Spleen (tissue), 11 donors: ENCODE data around the gene PTPRN2. TPM values are rescaled to one million over a fixed set of nuclear protein-coding genes. Genes with fewer than 3 reads are reported as not detected.

Source experiments
- DNase-seq: peaks from one replicate; pipeline ENCODE4 v3.0.0-alpha.2; 2020
- H3K27ac ChIP-seq, 8 donors: fragments of 200-600 bp; sonication (generic) in 7 of 8; 1 replicate in 4 of 8; 2 replicates in 4 of 8; pipeline versions ENCODE4 v1.5.0 to v1.8.0; 2016 to 2021; ENCODE audit warnings: inconsistent platforms in 4 of 8, mild to moderate bottlenecking in 4 of 8, moderate library complexity in 1 of 8
- H3K27me3 ChIP-seq, 7 donors: fragments of 200-600 bp; sonication (generic) in 6 of 7; replicated peaks in 1 of 7; 1 replicate in 4 of 7; 2 replicates in 3 of 7; pipeline versions ENCODE4 v1.5.0 to v1.8.0; 2016 to 2021; ENCODE audit warnings: inconsistent platforms in 3 of 7, mild to moderate bottlenecking in 1 of 7
- H3K36me3 ChIP-seq, 6 donors: fragments of 200-600 bp; sonication (generic) in 5 of 6; 1 replicate in 4 of 6; 2 replicates in 2 of 6; pipeline versions ENCODE4 v1.5.0 to v1.8.0; 2016 to 2021; ENCODE audit warnings: inconsistent platforms in 2 of 6
- H3K4me1 ChIP-seq, 6 donors: fragments of 200-600 bp; sonication (generic) in 5 of 6; 1 replicate in 3 of 6; 2 replicates in 3 of 6; pipeline versions ENCODE4 v1.5.0 to v1.8.0; 2016 to 2021; ENCODE audit warnings: inconsistent platforms in 3 of 6
- H3K4me3 ChIP-seq, 8 donors: fragments of 200-600 bp; sonication (generic) in 7 of 8; 1 replicate in 4 of 8; 2 replicates in 4 of 8; pipeline versions ENCODE4 v1.5.0 to v1.8.0; 2016 to 2021; ENCODE audit warnings: inconsistent platforms in 4 of 8, mild to moderate bottlenecking in 4 of 8, moderate library complexity in 2 of 8
- H3K9me3 ChIP-seq, 8 donors: fragments of 200-600 bp; sonication (generic) in 7 of 8; 1 replicate in 4 of 8; 2 replicates in 4 of 8; pipeline versions ENCODE4 v1.5.0 to v1.8.0; 2016 to 2021; ENCODE audit warnings: inconsistent platforms in 4 of 8
- CTCF ChIP-seq, 11 experiments: fragments of 200-600 bp in 7 of 11; fragments of 450-650 bp in 4 of 11; sonication (generic) in 4 of 11; IDR thresholded peaks in 8 of 11; conservative IDR thresholded peaks in 3 of 11; 1 replicate in 7 of 11; 2 replicates in 4 of 11; pipeline versions ENCODE4 v1.4.0 to v1.8.0; 2016 to 2021; ENCODE audit warnings: antibody characterized with exemption in 11 of 11, inconsistent platforms in 4 of 11, mild to moderate bottlenecking in 1 of 11
- POLR2A ChIP-seq, 3 donors: fragments of 450-650 bp; IDR thresholded peaks; one replicate each; pipeline ENCODE4 v1.5.1; 2017; ENCODE audit warnings: antibody characterized with exemption in 3 of 3, mild to moderate bottlenecking in 1 of 3
- POLR2AphosphoS5 ChIP-seq, 3 donors: sonication (generic); formaldehyde crosslinking; IDR thresholded peaks; one replicate each; pipeline ENCODE4 v1.5.1; 2017; ENCODE audit warnings: antibody characterized with exemption in 3 of 3
- WGBS, 5 donors: extraction: QIAGEN DNeasy Blood & Tissue Kit in 3 of 5; methylation state at CpG; one replicate each; pipeline versions ENCODE4 v1.1.5 to v1.1.7; 2013 to 2018; 5-methylcytosine and 5-hydroxymethylcytosine counted together
- intact Hi-C: fragments of 100-400 bp; cut with DNase I; formaldehyde crosslinking; loops from one replicate; pipeline ENCODE4 v1.15.0; 2023; ENCODE audit warnings: low total_unique reads
- polyA plus RNA-seq, 3 donors: library from polyadenylated mRNA; stranded (reverse); fragments of 200-250 nt; gene quantifications; one replicate each; pipeline ENCODE4 v1.2.1, GENCODE V29; 2013
- total RNA-seq, 7 donors: library from RNA; depleted of rRNA in 3 of 7; stranded (reverse); fragments of >200 nt in 3 of 7; fragmentation: NEBNext Ultra II Directional in 4 of 7; extraction: Animal tissue kit (Norgen Biotek cat#: 25700) in 4 of 7; gene quantifications; one replicate each; pipeline versions ENCODE4 v1.1.0 to v1.2.1, GENCODE V29; 2016 to 2021
- donor health status: healthy with polysubstance abuse.
- donor health status: DM: no; HTN: no; CAD: no; lungs with moderate emphysema.
- donor health status: DM: no; HTN: no; CAD: no.
- donor health status: Bipolar disorder and iron deficiency.
- donor health status: healthy.
- donor health status: DM: no; HTN: no; CAD: no.
- donor health status: DM: yes; HTN: yes; CAD: no.

The PTPRN2 gene
- total and polyA plus RNA-seq, 10 donors, result 7.0 to 22.8 (median 16.8) TPM

GRCh38 chr7:158094046-158094445 is 493.6 kb downstream of the PTPRN2 start:
- no peaks in the 10 kb centered on the region for H3K4me1 ChIP-seq
- DNase-seq, result peak; percentile 41
- H3K4me3 ChIP-seq, result no peak overlapping the region
- peaks cover 0 to 7% (median 0%) of the 10 kb centered on the region in 8 donors for H3K9me3 ChIP-seq
- intact Hi-C loops, result no loop called here
- no peaks in the 10 kb centered on the region for H3K36me3 ChIP-seq
- WGBS, 5 donors, result 85 to 95% (median 91%) methylated on average over 10 of the region's 10 CpGs
- TF ChIP-seq CTCF (IDR thresholded peaks at IDR 0.05 in 8 of 11, conservative IDR thresholded peaks at IDR 0.05 in 3 of 11) (no peak), POLR2A (IDR thresholded peaks at IDR 0.05) (no peak), POLR2AphosphoS5 (IDR thresholded peaks at IDR 0.05) (no peak)
- no peak overlapping the region for H3K27ac ChIP-seq
- H3K27me3 ChIP-seq, result peaks cover 0 to 8% (median 0%) of the 10 kb centered on the region in 7 donors

GRCh38 chr7:158093156-158093796 is 494.3 kb downstream of the PTPRN2 start:
- peaks cover 0 to 8% (median 0%) of the 10 kb centered on the region in 7 donors for H3K27me3 ChIP-seq
- no peak overlapping the region for H3K4me3 ChIP-seq
- intact Hi-C loops, result no loop called here
- TF ChIP-seq CTCF (IDR thresholded peaks at IDR 0.05 in 8 of 11, conservative IDR thresholded peaks at IDR 0.05 in 3 of 11) (no peak), POLR2AphosphoS5 (IDR thresholded peaks at IDR 0.05) (no peak), POLR2A (IDR thresholded peaks at IDR 0.05) (no peak)
- WGBS, 5 donors, result 80 to 85% (median 82%) methylated on average over 19 to 20 of the region's 20 CpGs
- peaks cover 0 to 3% (median 0%) of the 10 kb centered on the region in 8 donors for H3K9me3 ChIP-seq
- H3K4me1 ChIP-seq, result no peaks in the 10 kb centered on the region
- DNase-seq, result peak; percentile 57
- no peaks in the 10 kb centered on the region for H3K36me3 ChIP-seq
- no peak overlapping the region for H3K27ac ChIP-seq

GRCh38 chr7:158087196-158087595 is 500.4 kb downstream of the PTPRN2 start:
- intact Hi-C loops, result no loop called here
- Histone ChIP-seq H3K9me3 (peaks cover 0 to 27% (median 6%) of the 10 kb centered on the region in 8 donors), H3K4me1 (no peaks in the 10 kb centered on the region), H3K27ac (no peak overlapping the region), H3K4me3 (no peak overlapping the region), H3K27me3 (no peaks in the 10 kb centered on the region), H3K36me3 (no peaks in the 10 kb centered on the region)
- no peak for DNase-seq
- 89 to 93% (median 90%) methylated on average over 14 of the region's 14 CpGs for WGBS, 5 donors
- TF ChIP-seq POLR2A (IDR thresholded peaks at IDR 0.05) (no peak), POLR2AphosphoS5 (IDR thresholded peaks at IDR 0.05) (no peak), CTCF (IDR thresholded peaks at IDR 0.05 in 8 of 11, conservative IDR thresholded peaks at IDR 0.05 in 3 of 11) (no peak)

GRCh38 chr7:158085741-158086695 is 501.6 kb downstream of the PTPRN2 start:
- TF ChIP-seq POLR2A (IDR thresholded peaks at IDR 0.05) (no peak), CTCF (IDR thresholded peaks at IDR 0.05 in 8 of 11, conservative IDR thresholded peaks at IDR 0.05 in 3 of 11) (no peak), POLR2AphosphoS5 (IDR thresholded peaks at IDR 0.05) (no peak)
- DNase-seq, result peak; percentile 41
- H3K27me3 ChIP-seq, result no peaks in the 10 kb centered on the region
- intact Hi-C loops, result no loop called here
- H3K27ac ChIP-seq, result no peak overlapping the region
- H3K4me3 ChIP-seq, result no peak overlapping the region
- H3K36me3 ChIP-seq, result no peaks in the 10 kb centered on the region
- H3K9me3 ChIP-seq, result peaks cover 0 to 27% (median 6%) of the 10 kb centered on the region in 8 donors
- 78 to 91% (median 86%) methylated on average over 25 to 30 of the region's 30 CpGs for WGBS, 5 donors
- no peaks in the 10 kb centered on the region for H3K4me1 ChIP-seq
